OCI-LY7 (cell line): ENCODE results near the gene PRPF40B. TPM values are rescaled to one million over a fixed set of nuclear protein-coding genes. Genes with fewer than 3 reads are reported as not detected.

ENCODE experiments used
- BruUV-seq: library from RNA; stranded (reverse); fragments of 400-500 nt; replicated peaks from 2 replicates; lab custom pipeline; 2021; lab: Mats Ljungman, UMichigan
- CTCF ChIA-PET: fragments of 300-600 bp; sonication (Branson Sonifier 250); formaldehyde crosslinking; loops from one replicate; lab custom pipeline; 2022; ENCODE audit warnings: antibody characterized with exemption; ENCODE audit not compliant: unreplicated experiment; lab: Charles Lee
- POLR2A ChIA-PET: fragments of 300-600 bp; sonication (Branson Sonifier 250); formaldehyde crosslinking; loops from one replicate; lab custom pipeline; 2022; ENCODE audit warnings: antibody characterized with exemption; lab: Charles Lee
- DNase-seq: peaks from one replicate; pipeline ENCODE4 v3.0.0-alpha.2; 2015; ENCODE audit warnings: low spot score
- H2AFZ ChIP-seq: fragments of 200-600 bp; sonication (generic), shearing (Covaris generic); 2 replicates; pipeline ENCODE4 v1.6.1; 2014; ENCODE audit warnings: mild to moderate bottlenecking, antibody characterized with exemption, low read length, moderate library complexity
- H3K27ac ChIP-seq: fragments of 200-600 bp; sonication (generic); 2 replicates; pipeline ENCODE4 v1.5.1; 2014; ENCODE audit warnings: mixed run types, low read depth, mild to moderate bottlenecking, moderate library complexity, low read length, inconsistent platforms; ENCODE audit not compliant: poor library complexity, severe bottlenecking
- H3K36me3 ChIP-seq: fragments of 200-600 bp; sonication (generic); 2 replicates; pipeline ENCODE4 v1.6.1; 2014; ENCODE audit warnings: mild to moderate bottlenecking, antibody characterized with exemption, low read length, moderate library complexity, mixed read lengths; ENCODE audit not compliant: insufficient read depth
- H3K4me1 ChIP-seq: fragments of 200-600 bp; sonication (generic); 2 replicates; pipeline ENCODE4 v1.5.1; 2014; ENCODE audit warnings: mild to moderate bottlenecking, low read length; ENCODE audit not compliant: insufficient read depth, poor library complexity, severe bottlenecking
- H3K4me2 ChIP-seq: fragments of 200-600 bp; sonication (generic); 2 replicates; pipeline ENCODE4 v1.6.1; 2014; ENCODE audit warnings: mild to moderate bottlenecking, low read length
- H3K4me3 ChIP-seq: fragments of 200-600 bp; sonication (generic); 2 replicates; pipeline ENCODE4 v1.5.1; 2014; ENCODE audit warnings: mild to moderate bottlenecking, low read depth, low read length; ENCODE audit not compliant: poor library complexity, severe bottlenecking
- H3K79me2 ChIP-seq: fragments of 200-600 bp; sonication (generic); 2 replicates; pipeline ENCODE4 v1.6.1; 2016; ENCODE audit warnings: low read depth, mild to moderate bottlenecking, low read length, moderate library complexity, mixed read lengths; ENCODE audit not compliant: insufficient read depth
- H3K9me2 ChIP-seq: fragments of 200-600 bp; sonication (generic); 2 replicates; pipeline ENCODE4 v1.6.1; 2016; ENCODE audit warnings: mild to moderate bottlenecking, low read length, mixed read lengths; ENCODE audit not compliant: insufficient read depth
- H3K9me3 ChIP-seq: fragments of 200-600 bp; sonication (generic); 2 replicates; pipeline ENCODE4 v1.6.1; 2014; ENCODE audit warnings: mild to moderate bottlenecking, mixed run types, low read length, mixed read lengths
- H4K20me1 ChIP-seq: fragments of 200-600 bp; sonication (generic); 2 replicates; pipeline ENCODE4 v1.6.1; 2014; ENCODE audit warnings: mild to moderate bottlenecking, antibody characterized with exemption, low read length, moderate library complexity, mixed read lengths; ENCODE audit not compliant: insufficient read depth
- EZH2phosphoT487 ChIP-seq: fragments of 200-600 bp; sonication (generic); IDR thresholded peaks from 2 replicates; pipeline ENCODE4 v1.6.1; 2018; ENCODE audit warnings: low read depth, borderline replicate concordance, mild to moderate bottlenecking, mixed run types, antibody characterized with exemption, low read length, moderate library complexity, mixed read lengths
- intact Hi-C: fragments of 100-400 bp; cut with micrococcal nuclease; formaldehyde crosslinking; loops from one replicate; pipeline ENCODE4 v1.10.0; 2022; ENCODE audit not compliant: unreplicated experiment
- total RNA-seq, 2 experiments: library from RNA; depleted of rRNA in 1 of 2; stranded (reverse); fragments of >200 nt in 1 of 2; shearing (Covaris generic) in 1 of 2; gene quantifications; 2 replicates each; pipeline ENCODE4 v1.2.3, GENCODE V29; 2014 to 2022
- TF ChIP-seq, protein P1 (sequence below): fragments of 200-600 bp; sonication (generic); conservative IDR thresholded peaks from 2 replicates; pipeline ENCODE4 v1.5.1; 2014; ENCODE audit warnings: mild to moderate bottlenecking, antibody characterized with exemption, low read length, moderate library complexity, mixed read lengths

Gene PRPF40B
- total RNA-seq, 2 experiments from 2014 or later = 11.3 to 26.3 TPM

DNA sequence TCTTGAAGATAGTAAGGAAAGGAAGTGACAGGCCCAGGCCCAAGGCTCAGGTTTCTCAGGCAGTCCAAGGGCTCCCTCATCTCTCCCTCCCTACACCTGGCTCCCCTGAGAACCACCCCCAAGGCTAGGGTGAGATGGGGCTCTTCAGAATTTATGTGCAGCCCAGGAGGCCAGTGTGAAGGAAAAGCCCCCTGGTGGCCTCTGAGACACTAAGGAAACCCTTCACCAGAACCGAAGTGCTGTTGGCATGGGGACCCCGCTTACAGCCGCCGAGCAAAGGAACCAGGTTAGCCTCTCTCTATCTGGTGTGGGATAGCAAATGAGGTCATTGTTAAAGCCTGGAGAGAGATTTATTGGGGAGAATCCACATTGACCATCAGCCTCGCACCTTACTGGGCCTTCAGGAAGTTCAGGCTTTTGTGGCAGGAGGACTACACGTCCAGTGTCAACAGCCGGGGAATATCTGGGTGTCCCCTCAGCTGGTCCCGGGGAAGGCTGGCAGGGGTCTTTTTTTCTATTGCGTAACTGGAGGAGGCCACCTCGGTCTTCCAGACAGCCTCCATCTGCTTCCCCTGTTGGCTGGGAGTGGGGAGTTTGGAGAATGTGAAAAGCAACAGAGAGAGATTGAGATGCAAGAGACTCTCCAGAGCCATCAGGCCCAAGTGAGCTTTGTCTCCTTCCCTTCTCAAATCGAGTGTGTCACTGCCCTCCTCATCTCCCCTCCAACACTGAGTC is 36.0 kb upstream of the PRPF40B start:
- Histone ChIP-seq H3K9me2 (no peaks in the 10 kb centered on the region), H3K27ac (no peak overlapping the region), H3K4me1 (no peaks in the 10 kb centered on the region), H3K4me2 (no peak overlapping the region), H3K36me3 (peaks cover 30% of the 10 kb centered on the region), H2AFZ (no peak overlapping the region), H3K79me2 (no peaks in the 10 kb centered on the region), H3K4me3 (no peak overlapping the region), H3K9me3 (0 out of 2 replicates have a peak, but pooled peaks cover 4% of the 10 kb centered on the region), H4K20me1 (no peaks in the 10 kb centered on the region)
- intact Hi-C loops = no loop called here
- no TSS peak for BruUV-seq
- DNase-seq = no peak
- TF ChIP-seq EZH2phosphoT487 = no peak
- TF ChIP-seq, protein P1, sequence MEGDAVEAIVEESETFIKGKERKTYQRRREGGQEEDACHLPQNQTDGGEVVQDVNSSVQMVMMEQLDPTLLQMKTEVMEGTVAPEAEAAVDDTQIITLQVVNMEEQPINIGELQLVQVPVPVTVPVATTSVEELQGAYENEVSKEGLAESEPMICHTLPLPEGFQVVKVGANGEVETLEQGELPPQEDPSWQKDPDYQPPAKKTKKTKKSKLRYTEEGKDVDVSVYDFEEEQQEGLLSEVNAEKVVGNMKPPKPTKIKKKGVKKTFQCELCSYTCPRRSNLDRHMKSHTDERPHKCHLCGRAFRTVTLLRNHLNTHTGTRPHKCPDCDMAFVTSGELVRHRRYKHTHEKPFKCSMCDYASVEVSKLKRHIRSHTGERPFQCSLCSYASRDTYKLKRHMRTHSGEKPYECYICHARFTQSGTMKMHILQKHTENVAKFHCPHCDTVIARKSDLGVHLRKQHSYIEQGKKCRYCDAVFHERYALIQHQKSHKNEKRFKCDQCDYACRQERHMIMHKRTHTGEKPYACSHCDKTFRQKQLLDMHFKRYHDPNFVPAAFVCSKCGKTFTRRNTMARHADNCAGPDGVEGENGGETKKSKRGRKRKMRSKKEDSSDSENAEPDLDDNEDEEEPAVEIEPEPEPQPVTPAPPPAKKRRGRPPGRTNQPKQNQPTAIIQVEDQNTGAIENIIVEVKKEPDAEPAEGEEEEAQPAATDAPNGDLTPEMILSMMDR = no peak
- CTCF ChIA-PET = no interaction called here
- POLR2A ChIA-PET = no interaction called here

DNA sequence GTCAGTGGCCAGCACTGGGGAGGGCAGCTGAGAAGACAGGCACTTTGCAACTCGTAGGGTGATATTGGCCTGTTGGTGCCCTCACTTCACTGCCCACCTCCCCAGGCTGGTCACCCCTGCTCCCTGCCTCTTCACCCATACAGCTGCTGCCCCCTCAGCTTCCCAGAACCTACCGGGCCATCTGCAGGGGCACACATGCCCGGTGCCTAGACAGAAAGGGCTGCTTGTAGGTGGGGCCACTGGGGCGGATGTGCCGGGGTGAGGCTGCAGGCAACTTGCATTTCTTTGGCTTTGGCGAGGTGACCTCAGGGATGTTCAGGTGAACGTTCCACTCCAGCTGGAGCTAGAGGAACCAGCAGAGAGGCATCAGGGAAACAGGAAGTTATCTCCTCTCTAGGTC is 35.1 kb upstream of the PRPF40B start:
- TF ChIP-seq, protein P1 = no peak
- TF ChIP-seq EZH2phosphoT487 = no peak
- Histone ChIP-seq H3K9me3 (0 out of 2 replicates have a peak, but pooled peaks cover 4% of the 10 kb centered on the region), H3K4me1 (no peaks in the 10 kb centered on the region), H3K79me2 (no peaks in the 10 kb centered on the region), H3K9me2 (no peaks in the 10 kb centered on the region), H3K4me3 (no peak overlapping the region), H2AFZ (no peak overlapping the region), H3K4me2 (no peak overlapping the region), H3K27ac (no peak overlapping the region), H3K36me3 (peaks cover 28% of the 10 kb centered on the region), H4K20me1 (no peaks in the 10 kb centered on the region)
- CTCF ChIA-PET = no interaction called here
- intact Hi-C loops = no loop called here
- no TSS peak for BruUV-seq
- DNase-seq = no peak
- POLR2A ChIA-PET = interaction anchor here (1.0 kb wide), 2 partner anchors 9 to 27 kb away, joined by 3 to 4 read pairs; no protein-coding TSS in a partner anchor
